GM12878 (cell line): ENCODE data around the gene SGSM2. TPM values are rescaled to one million over a fixed set of nuclear protein-coding genes. Genes with fewer than 3 reads are reported as not detected.

Experiments
- BHLHE40 ChIP-seq, 2 experiments: fragments of 450-650 bp in 1 of 2; IDR thresholded peaks; 2 replicates each; pipeline ENCODE4 v1.6.1; 2011 to 2017; ENCODE audit warnings: low read depth in 2 of 2, borderline replicate concordance in 1 of 2, improper control_type of control experiment in 1 of 2, low read length in 1 of 2, mild to moderate bottlenecking in 1 of 2
- CHD4 ChIP-seq: fragments of 200-600 bp; sonication (generic); IDR thresholded peaks from 2 replicates; pipeline ENCODE4 v1.6.1; 2016; ENCODE audit warnings: mild to moderate bottlenecking
- CREM ChIP-seq: IDR thresholded peaks from 2 replicates; pipeline ENCODE4 v1.6.1; 2014; ENCODE audit warnings: antibody characterized with exemption, low read depth
- GABPA ChIP-seq: IDR thresholded peaks from 2 replicates; pipeline ENCODE4 v1.6.1; 2014; ENCODE audit warnings: antibody characterized with exemption, low read depth, mild to moderate bottlenecking, inconsistent platforms
- KAT2A ChIP-seq: conservative IDR thresholded peaks from 2 replicates; pipeline ENCODE4 v1.6.1; 2011; ENCODE audit warnings: low read depth, low read length; ENCODE audit not compliant: control insufficient read depth
- MEF2B ChIP-seq: fragments of 450-650 bp; IDR thresholded peaks from 2 replicates; pipeline ENCODE4 v1.6.1; 2018; ENCODE audit warnings: mild to moderate bottlenecking, moderate library complexity; ENCODE audit not compliant: partially characterized antibody, poor library complexity, severe bottlenecking
- NFYB ChIP-seq: IDR thresholded peaks from 2 replicates; pipeline ENCODE4 v1.6.1; 2011; ENCODE audit warnings: low read depth, mild to moderate bottlenecking, low read length, improper control_type of control experiment, moderate library complexity; ENCODE audit not compliant: insufficient read depth
- NRF1 ChIP-seq: conservative IDR thresholded peaks from 2 replicates; pipeline ENCODE4 v1.6.1; 2011; ENCODE audit warnings: mild to moderate bottlenecking, low read depth, low read length, improper control_type of control experiment
- POLR2AphosphoS2 ChIP-seq: IDR thresholded peaks from 2 replicates; pipeline ENCODE4 v1.6.1; 2011; ENCODE audit warnings: low read depth, mild to moderate bottlenecking, low read length, improper control_type of control experiment, moderate library complexity
- RBBP5 ChIP-seq: fragments of 200-600 bp; sonication (generic); conservative IDR thresholded peaks from 2 replicates; pipeline ENCODE4 v1.6.1; 2016
- RFX5 ChIP-seq: IDR thresholded peaks from 2 replicates; pipeline ENCODE4 v1.6.1; 2011; ENCODE audit warnings: low read depth, low read length, improper control_type of control experiment
- SMARCA5 ChIP-seq: fragments of 450-650 bp; IDR thresholded peaks from 2 replicates; pipeline ENCODE4 v1.6.1; 2017; ENCODE audit warnings: mild to moderate bottlenecking
- TCF3 ChIP-seq: IDR thresholded peaks from 2 replicates; pipeline ENCODE4 v1.6.1; 2012; ENCODE audit warnings: low read depth, mild to moderate bottlenecking, low read length, borderline replicate concordance; ENCODE audit not compliant: insufficient read depth
- polyA plus RNA-seq, 11 experiments: library from polyadenylated mRNA; depleted of rRNA in 4 of 11; unstranded in 6 of 11; stranded (reverse) in 5 of 11; fragments of >200 nt; fragmentation: Nextera tagmentation in 4 of 11; fragmentation: Illumina TruSeq in 1 of 11; extraction: Ambion mirVana in 4 of 11; extraction: Trizol in 1 of 11; gene quantifications; 1 replicate in 1 of 11; 2 replicates in 10 of 11; pipeline versions ENCODE4 v1.2.1 to v1.2.3, GENCODE V29; 2011 to 2016; ENCODE audit warnings: inconsistent platforms in 2 of 11, missing spikeins in 2 of 11, low read depth in 1 of 11
- total RNA-seq, 4 experiments: library from RNA; depleted of rRNA in 3 of 4; stranded (reverse); fragments of >200 nt in 3 of 4; fragmentation: Illumina TruSeq in 1 of 4; extraction: Trizol in 1 of 4; gene quantifications; 2 replicates each; pipeline versions ENCODE4 v1.2.1 to v1.2.3, GENCODE V29; 2013 to 2021
- TF ChIP-seq, protein P1 (sequence below): fragments of 150-350 bp; IDR thresholded peaks from 2 replicates; pipeline ENCODE4 v1.6.1; 2016; ENCODE audit warnings: low read depth, low read length
- TF ChIP-seq, protein P2 (sequence below): fragments of 450-650 bp; IDR thresholded peaks from 2 replicates; pipeline ENCODE4 v1.6.1; 2017; ENCODE audit warnings: mild to moderate bottlenecking, low read depth, inconsistent platforms; ENCODE audit not compliant: poor library complexity, severe bottlenecking
- TF ChIP-seq, protein P3 (sequence below): fragments of 450-650 bp; formaldehyde crosslinking; IDR thresholded peaks from 2 replicates; pipeline ENCODE4 v1.4.0; 2020; ENCODE audit warnings: mild to moderate bottlenecking, moderate library complexity
- TF ChIP-seq, protein P4 (sequence below): fragments of 450-650 bp; IDR thresholded peaks from 2 replicates; pipeline ENCODE4 v1.6.1; 2017; ENCODE audit warnings: borderline replicate concordance
- TF ChIP-seq, protein P5 (sequence below): fragments of 450-650 bp; IDR thresholded peaks from 2 replicates; pipeline ENCODE4 v1.6.1; 2016; ENCODE audit warnings: mild to moderate bottlenecking

The SGSM2 gene
- total and polyA plus RNA-seq, 10 of the 15 experiments (the other 5 are each of a cell fraction or from before 2014, with no cell fraction given): 0.50 to 50.9 (median 18.5) TPM

DNA sequence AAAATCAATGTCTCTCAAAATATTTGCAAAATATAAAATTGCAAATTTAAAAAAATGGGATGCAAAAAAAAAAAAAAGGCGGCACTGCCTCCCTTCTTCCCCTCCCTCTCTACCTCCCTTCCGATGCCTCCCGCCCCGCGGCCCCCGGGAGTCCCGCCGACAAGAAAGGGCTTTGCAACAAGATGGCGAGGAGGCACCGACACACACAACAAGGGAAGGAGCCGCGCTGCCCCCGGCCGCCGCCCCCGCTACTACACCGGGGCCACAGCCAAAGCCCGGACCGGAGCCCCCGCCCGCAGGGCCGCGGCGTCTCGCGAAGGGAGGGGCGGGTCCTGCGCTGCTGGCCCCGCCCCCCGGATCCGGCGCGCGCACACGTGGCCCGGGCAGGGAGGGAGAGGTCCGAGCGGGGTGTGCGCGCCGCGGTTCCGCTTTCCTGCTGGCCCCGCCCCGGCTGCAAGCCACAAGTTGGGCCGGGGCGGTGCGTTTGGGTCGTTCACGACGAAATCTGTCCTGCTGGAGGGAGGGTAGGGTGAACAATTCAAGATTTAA is 63.6 kb downstream of the SGSM2 start, which contains the start of gene MNT (continued):
- TF ChIP-seq, protein P1, sequence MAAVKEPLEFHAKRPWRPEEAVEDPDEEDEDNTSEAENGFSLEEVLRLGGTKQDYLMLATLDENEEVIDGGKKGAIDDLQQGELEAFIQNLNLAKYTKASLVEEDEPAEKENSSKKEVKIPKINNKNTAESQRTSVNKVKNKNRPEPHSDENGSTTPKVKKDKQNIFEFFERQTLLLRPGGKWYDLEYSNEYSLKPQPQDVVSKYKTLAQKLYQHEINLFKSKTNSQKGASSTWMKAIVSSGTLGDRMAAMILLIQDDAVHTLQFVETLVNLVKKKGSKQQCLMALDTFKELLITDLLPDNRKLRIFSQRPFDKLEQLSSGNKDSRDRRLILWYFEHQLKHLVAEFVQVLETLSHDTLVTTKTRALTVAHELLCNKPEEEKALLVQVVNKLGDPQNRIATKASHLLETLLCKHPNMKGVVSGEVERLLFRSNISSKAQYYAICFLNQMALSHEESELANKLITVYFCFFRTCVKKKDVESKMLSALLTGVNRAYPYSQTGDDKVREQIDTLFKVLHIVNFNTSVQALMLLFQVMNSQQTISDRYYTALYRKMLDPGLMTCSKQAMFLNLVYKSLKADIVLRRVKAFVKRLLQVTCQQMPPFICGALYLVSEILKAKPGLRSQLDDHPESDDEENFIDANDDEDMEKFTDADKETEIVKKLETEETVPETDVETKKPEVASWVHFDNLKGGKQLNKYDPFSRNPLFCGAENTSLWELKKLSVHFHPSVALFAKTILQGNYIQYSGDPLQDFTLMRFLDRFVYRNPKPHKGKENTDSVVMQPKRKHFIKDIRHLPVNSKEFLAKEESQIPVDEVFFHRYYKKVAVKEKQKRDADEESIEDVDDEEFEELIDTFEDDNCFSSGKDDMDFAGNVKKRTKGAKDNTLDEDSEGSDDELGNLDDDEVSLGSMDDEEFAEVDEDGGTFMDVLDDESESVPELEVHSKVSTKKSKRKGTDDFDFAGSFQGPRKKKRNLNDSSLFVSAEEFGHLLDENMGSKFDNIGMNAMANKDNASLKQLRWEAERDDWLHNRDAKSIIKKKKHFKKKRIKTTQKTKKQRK: no peak
- TF ChIP-seq, protein P2, sequence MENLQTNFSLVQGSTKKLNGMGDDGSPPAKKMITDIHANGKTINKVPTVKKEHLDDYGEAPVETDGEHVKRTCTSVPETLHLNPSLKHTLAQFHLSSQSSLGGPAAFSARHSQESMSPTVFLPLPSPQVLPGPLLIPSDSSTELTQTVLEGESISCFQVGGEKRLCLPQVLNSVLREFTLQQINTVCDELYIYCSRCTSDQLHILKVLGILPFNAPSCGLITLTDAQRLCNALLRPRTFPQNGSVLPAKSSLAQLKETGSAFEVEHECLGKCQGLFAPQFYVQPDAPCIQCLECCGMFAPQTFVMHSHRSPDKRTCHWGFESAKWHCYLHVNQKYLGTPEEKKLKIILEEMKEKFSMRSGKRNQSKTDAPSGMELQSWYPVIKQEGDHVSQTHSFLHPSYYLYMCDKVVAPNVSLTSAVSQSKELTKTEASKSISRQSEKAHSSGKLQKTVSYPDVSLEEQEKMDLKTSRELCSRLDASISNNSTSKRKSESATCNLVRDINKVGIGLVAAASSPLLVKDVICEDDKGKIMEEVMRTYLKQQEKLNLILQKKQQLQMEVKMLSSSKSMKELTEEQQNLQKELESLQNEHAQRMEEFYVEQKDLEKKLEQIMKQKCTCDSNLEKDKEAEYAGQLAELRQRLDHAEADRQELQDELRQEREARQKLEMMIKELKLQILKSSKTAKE: no peak
- TF ChIP-seq SMARCA5 (no peak; the same call in 1 of the 2 replicates), CREM (peak; percentile 51; the same call in 1 of the 2 replicates), NFYB (no peak), BHLHE40 (IDR thresholded peaks at IDR 0.05; ENCODE audit: borderline replicate concordance in 1 of 2, low read depth in 2 of 2, low read length in 1 of 2) (peak in 1 of 2 experiments; percentile 83; a peak in 2 of 4 replicates), KAT2A (no peak), RBBP5 (no peak), POLR2AphosphoS2 (no peak), RFX5 (no peak), MEF2B (no peak), TCF3 (no peak), NRF1 (no peak), CHD4 (no peak), GABPA (no peak)
- TF ChIP-seq, protein P3, sequence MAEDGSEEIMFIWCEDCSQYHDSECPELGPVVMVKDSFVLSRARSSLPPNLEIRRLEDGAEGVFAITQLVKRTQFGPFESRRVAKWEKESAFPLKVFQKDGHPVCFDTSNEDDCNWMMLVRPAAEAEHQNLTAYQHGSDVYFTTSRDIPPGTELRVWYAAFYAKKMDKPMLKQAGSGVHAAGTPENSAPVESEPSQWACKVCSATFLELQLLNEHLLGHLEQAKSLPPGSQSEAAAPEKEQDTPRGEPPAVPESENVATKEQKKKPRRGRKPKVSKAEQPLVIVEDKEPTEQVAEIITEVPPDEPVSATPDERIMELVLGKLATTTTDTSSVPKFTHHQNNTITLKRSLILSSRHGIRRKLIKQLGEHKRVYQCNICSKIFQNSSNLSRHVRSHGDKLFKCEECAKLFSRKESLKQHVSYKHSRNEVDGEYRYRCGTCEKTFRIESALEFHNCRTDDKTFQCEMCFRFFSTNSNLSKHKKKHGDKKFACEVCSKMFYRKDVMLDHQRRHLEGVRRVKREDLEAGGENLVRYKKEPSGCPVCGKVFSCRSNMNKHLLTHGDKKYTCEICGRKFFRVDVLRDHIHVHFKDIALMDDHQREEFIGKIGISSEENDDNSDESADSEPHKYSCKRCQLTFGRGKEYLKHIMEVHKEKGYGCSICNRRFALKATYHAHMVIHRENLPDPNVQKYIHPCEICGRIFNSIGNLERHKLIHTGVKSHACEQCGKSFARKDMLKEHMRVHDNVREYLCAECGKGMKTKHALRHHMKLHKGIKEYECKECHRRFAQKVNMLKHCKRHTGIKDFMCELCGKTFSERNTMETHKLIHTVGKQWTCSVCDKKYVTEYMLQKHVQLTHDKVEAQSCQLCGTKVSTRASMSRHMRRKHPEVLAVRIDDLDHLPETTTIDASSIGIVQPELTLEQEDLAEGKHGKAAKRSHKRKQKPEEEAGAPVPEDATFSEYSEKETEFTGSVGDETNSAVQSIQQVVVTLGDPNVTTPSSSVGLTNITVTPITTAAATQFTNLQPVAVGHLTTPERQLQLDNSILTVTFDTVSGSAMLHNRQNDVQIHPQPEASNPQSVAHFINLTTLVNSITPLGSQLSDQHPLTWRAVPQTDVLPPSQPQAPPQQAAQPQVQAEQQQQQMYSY (CRISPR knock-in tag): no peak
- TF ChIP-seq, protein P4, sequence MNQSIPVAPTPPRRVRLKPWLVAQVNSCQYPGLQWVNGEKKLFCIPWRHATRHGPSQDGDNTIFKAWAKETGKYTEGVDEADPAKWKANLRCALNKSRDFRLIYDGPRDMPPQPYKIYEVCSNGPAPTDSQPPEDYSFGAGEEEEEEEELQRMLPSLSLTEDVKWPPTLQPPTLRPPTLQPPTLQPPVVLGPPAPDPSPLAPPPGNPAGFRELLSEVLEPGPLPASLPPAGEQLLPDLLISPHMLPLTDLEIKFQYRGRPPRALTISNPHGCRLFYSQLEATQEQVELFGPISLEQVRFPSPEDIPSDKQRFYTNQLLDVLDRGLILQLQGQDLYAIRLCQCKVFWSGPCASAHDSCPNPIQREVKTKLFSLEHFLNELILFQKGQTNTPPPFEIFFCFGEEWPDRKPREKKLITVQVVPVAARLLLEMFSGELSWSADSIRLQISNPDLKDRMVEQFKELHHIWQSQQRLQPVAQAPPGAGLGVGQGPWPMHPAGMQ: no peak
- TF ChIP-seq, protein P5, sequence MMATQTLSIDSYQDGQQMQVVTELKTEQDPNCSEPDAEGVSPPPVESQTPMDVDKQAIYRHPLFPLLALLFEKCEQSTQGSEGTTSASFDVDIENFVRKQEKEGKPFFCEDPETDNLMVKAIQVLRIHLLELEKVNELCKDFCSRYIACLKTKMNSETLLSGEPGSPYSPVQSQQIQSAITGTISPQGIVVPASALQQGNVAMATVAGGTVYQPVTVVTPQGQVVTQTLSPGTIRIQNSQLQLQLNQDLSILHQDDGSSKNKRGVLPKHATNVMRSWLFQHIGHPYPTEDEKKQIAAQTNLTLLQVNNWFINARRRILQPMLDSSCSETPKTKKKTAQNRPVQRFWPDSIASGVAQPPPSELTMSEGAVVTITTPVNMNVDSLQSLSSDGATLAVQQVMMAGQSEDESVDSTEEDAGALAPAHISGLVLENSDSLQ: no peak; the same call in 1 of the 2 replicates
